Measurements from ENCODE around the gene KLF15. TPM values are rescaled to one million over a fixed set of nuclear protein-coding genes. Genes with fewer than 3 reads are reported as not detected.

The KLF15 gene
- total and polyA plus RNA-seq, 2 of the 8 experiments (the other 6 are each of a cell fraction or from before 2014, with no cell fraction given) = 15.7 to 19.5 TPM

- no peak for TF ChIP-seq BCL11A (IDR thresholded peaks at IDR 0.05; ENCODE audit: low read depth in 2 of 2, low read length in 2 of 2)
- no peak for TF ChIP-seq TCF12 (IDR thresholded peaks at IDR 0.05; ENCODE audit: low read depth, low read length)
- TF ChIP-seq SP2 (IDR thresholded peaks at IDR 0.05; ENCODE audit: low read length) = no peak
Observed at GRCh38 chr3:126397610-126398422, 40.6 kb upstream of the KLF15 start (continued).

All from H1 (cell line).